A549 (cell line): Measurements from ENCODE around the gene CNIH3.

Experiments
- EHMT2 ChIP-seq: fragments of 200-600 bp; sonication (generic); IDR thresholded peaks from 2 replicates; pipeline ENCODE4 v1.6.1; 2016; ENCODE audit warnings: antibody characterized with exemption, low read depth, mild to moderate bottlenecking, moderate library complexity
- POLR2A ChIP-seq: IDR thresholded peaks from 2 replicates; pipeline ENCODE4 v1.6.1; 2012; ENCODE audit warnings: mild to moderate bottlenecking, low read length
- RNF2 ChIP-seq: fragments of 200-600 bp; sonication (generic); IDR thresholded peaks from 2 replicates; pipeline ENCODE4 v1.6.1; 2016; ENCODE audit warnings: low read depth, mild to moderate bottlenecking, antibody characterized with exemption, moderate library complexity, borderline replicate concordance

- TF ChIP-seq POLR2A (no peak), RNF2 (no peak), EHMT2 (no peak)
Observed at GRCh38 chr1:224635356-224635755, 19.2 kb downstream of the CNIH3 start.
